ENCODE measurements around the gene SHKBP1.

DNA sequence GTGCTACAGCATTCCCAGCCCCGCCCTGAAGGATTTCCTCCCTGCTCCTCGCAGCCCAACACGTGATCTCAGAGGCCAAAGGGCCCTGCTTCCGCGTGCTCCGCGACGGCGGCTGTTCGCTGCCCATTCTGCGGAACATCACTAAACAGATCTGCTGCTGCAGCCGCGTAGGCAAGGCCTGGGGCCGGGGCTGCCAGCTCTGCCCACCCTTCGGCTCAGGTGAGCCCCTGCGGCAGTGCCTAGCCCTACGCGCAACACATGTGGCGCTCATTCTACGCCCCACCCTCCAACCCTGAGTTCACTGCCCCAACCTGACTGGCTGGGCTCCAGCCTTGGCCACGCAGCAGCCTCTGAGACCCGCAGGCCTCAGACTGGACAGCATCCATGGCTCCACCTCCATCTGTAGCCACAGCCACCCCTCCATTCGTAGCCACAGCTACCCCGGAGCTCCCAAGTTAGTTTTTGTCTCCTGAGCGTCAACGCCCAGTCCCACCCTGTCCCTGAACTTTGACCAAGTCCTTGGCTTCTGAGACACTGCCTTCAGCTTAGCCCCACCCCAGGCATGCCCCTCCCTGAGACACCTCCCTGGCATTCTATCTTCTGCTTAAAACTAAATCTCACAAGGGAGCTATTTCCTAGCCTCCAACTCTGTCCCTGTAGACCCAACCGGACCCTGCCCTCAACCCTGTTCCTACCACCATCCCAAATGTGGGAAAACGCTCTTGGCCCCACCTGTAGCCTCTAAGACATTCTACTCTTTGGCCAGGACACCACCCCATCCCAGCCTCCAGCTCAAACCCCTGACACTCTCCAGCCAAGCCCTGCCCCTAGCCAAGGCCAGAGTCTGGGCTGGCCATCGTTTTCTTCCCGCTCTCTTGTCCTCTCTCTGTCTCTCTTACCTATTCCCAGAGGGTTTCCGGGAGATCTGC lies 30.9 kb downstream of the SHKBP1 start:
- no peak for TF ChIP-seq EHMT2 (IDR thresholded peaks at IDR 0.05)
- TF ChIP-seq, protein P1, sequence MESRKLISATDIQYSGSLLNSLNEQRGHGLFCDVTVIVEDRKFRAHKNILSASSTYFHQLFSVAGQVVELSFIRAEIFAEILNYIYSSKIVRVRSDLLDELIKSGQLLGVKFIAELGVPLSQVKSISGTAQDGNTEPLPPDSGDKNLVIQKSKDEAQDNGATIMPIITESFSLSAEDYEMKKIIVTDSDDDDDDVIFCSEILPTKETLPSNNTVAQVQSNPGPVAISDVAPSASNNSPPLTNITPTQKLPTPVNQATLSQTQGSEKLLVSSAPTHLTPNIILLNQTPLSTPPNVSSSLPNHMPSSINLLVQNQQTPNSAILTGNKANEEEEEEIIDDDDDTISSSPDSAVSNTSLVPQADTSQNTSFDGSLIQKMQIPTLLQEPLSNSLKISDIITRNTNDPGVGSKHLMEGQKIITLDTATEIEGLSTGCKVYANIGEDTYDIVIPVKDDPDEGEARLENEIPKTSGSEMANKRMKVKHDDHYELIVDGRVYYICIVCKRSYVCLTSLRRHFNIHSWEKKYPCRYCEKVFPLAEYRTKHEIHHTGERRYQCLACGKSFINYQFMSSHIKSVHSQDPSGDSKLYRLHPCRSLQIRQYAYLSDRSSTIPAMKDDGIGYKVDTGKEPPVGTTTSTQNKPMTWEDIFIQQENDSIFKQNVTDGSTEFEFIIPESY (CRISPR knock-in tag; IDR thresholded peaks at IDR 0.05) = peak; percentile 98
- TF ChIP-seq MXI1 (IDR thresholded peaks at IDR 0.05; ENCODE audit: low read depth, low read length) = no peak
- TF ChIP-seq JUND (IDR thresholded peaks at IDR 0.05; ENCODE audit: borderline replicate concordance, low read depth, low read length) = no peak
- TF ChIP-seq JUND (tag; IDR thresholded peaks at IDR 0.05; ENCODE audit: borderline replicate concordance, low read depth, low read length) = no peak
- TF ChIP-seq MECOM (CRISPR knock-in tag; IDR thresholded peaks at IDR 0.05) = no peak
- TF ChIP-seq ETS2 (tag; IDR thresholded peaks at IDR 0.05; ENCODE audit: borderline replicate concordance, poor library complexity, severe bottlenecking) = no peak
- TF ChIP-seq NFRKB (IDR thresholded peaks at IDR 0.05; ENCODE audit: low read depth) = no peak
- no peak for TF ChIP-seq MYC (IDR thresholded peaks at IDR 0.05; ENCODE audit: low read depth, low read length)
- TF ChIP-seq MYC (CRISPR knock-in tag; IDR thresholded peaks at IDR 0.05; ENCODE audit: borderline replicate concordance, low read depth) = no peak
- TF ChIP-seq, protein P2, sequence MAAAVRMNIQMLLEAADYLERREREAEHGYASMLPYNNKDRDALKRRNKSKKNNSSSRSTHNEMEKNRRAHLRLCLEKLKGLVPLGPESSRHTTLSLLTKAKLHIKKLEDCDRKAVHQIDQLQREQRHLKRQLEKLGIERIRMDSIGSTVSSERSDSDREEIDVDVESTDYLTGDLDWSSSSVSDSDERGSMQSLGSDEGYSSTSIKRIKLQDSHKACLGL (CRISPR knock-in tag; IDR thresholded peaks at IDR 0.05; ENCODE audit: borderline replicate concordance, poor library complexity, severe bottlenecking) = no peak
- no peak for TF ChIP-seq FOXJ3 (CRISPR knock-in tag; IDR thresholded peaks at IDR 0.05)
- TF ChIP-seq HDGF (IDR thresholded peaks at IDR 0.05) = no peak

Data from K562 (cell line).